DMS153 treated with DMSO at 0.1 percent for 48 hours (cell line): ENCODE results near the gene SNTG2.
A peak's percentile ranks its signal among the peaks of the same experiment; 100 is the strongest.
"Not testable (repeated sequence)": the region's sequence is repeated elsewhere in the genome, so short reads cannot be mapped to it uniquely, and the experiment has no call there.

Experiments used
- DNase-seq: peaks from one replicate; lab custom pipeline; 2025; ENCODE audit not compliant: unreplicated experiment; lab: John Stamatoyannopoulos, UW

SNTG2 gene

GRCh38 chr2:1360557-1361250 is 410.1 kb downstream of the SNTG2 start:
- DNase-seq: no peak

GRCh38 chr2:1363367-1363766 is 412.7 kb downstream of the SNTG2 start:
- DNase-seq: no peak

GRCh38 chr2:1366546-1367134 is 416.0 kb downstream of the SNTG2 start:
- DNase-seq: peak; percentile 84

- no peak for DNase-seq
Observed at GRCh38 chr2:1367601-1368000, 417.0 kb downstream of the SNTG2 start.

GRCh38 chr2:1369905-1370304 is 419.3 kb downstream of the SNTG2 start:
- no peak for DNase-seq

GRCh38 chr2:1370461-1370860 is 419.8 kb downstream of the SNTG2 start:
- DNase-seq: no peak

- DNase-seq: no peak
Observed at GRCh38 chr2:1371082-1371481, 420.4 kb downstream of the SNTG2 start.

GRCh38 chr2:1373830-1374229 is 423.2 kb downstream of the SNTG2 start:
- no peak for DNase-seq

GRCh38 chr2:1374287-1374686 is 423.6 kb downstream of the SNTG2 start:
- no peak for DNase-seq

GRCh38 chr2:1375794-1376193 is 425.1 kb downstream of the SNTG2 start:
- no peak for DNase-seq

- no peak for DNase-seq
Observed at GRCh38 chr2:1377473-1377872, 426.8 kb downstream of the SNTG2 start.

- no peak for DNase-seq
Observed at GRCh38 chr2:1378456-1379150, 428.0 kb downstream of the SNTG2 start.

- DNase-seq: no peak
Observed at GRCh38 chr2:1381644-1382043, 431.0 kb downstream of the SNTG2 start.

- DNase-seq: not testable (repeated sequence)
Observed at GRCh38 chr2:1387954-1388725, 437.5 kb downstream of the SNTG2 start.

- not testable (repeated sequence) for DNase-seq
Observed at GRCh38 chr2:1390118-1390517, 439.5 kb downstream of the SNTG2 start.

GRCh38 chr2:1393321-1393720 is 442.7 kb downstream of the SNTG2 start:
- no peak for DNase-seq

GRCh38 chr2:1394709-1395408 is 444.2 kb downstream of the SNTG2 start:
- no peak for DNase-seq

- no peak for DNase-seq
Observed at GRCh38 chr2:1397350-1397749, 446.7 kb downstream of the SNTG2 start.

- DNase-seq: no peak
Observed at GRCh38 chr2:1398191-1398590, 447.5 kb downstream of the SNTG2 start.

GRCh38 chr2:1400943-1401735 is 450.5 kb downstream of the SNTG2 start:
- DNase-seq: no peak
